Activated CD8-positive, alpha-beta memory T cell treated with anti-CD3 and anti-CD28 coated beads for 1 hour (primary cell): ENCODE measurements around the gene ZNF76.
"Not testable (repeated sequence)": the region's sequence is repeated elsewhere in the genome, so short reads cannot be mapped to it uniquely, and the experiment has no call there.

Experiments
- DNase-seq, 2 donors: peaks; one replicate each; pipeline ENCODE4 v3.0.0-alpha.2; 2020; ENCODE audit warnings: low read depth in 1 of 2; ENCODE audit errors: extremely low read depth in 1 of 2

The ZNF76 gene

GRCh38 chr6:35327349-35328027 is 68.0 kb downstream of the ZNF76 start:
- peak; percentile 54 to 55 for DNase-seq

- no peak for DNase-seq
Measured at GRCh38 chr6:35328108-35328723, 68.7 kb downstream of the ZNF76 start.

- DNase-seq, result not testable (repeated sequence)
Measured at GRCh38 chr6:35328965-35329364, 69.4 kb downstream of the ZNF76 start.

- no peak for DNase-seq
Measured at GRCh38 chr6:35330541-35331119, 71.1 kb downstream of the ZNF76 start.

GRCh38 chr6:35332074-35332887 is 72.7 kb downstream of the ZNF76 start:
- peak; percentile 45 to 55 for DNase-seq

- no peak for DNase-seq
Measured at GRCh38 chr6:35341557-35341956, 82.0 kb downstream of the ZNF76 start.

- DNase-seq, result peak; percentile 91 to 96
Measured at GRCh38 chr6:35342258-35343091, 82.9 kb downstream of the ZNF76 start, which contains the start of gene PPARD. Gene PPARD, plus strand, starts transcription at chr6:35342558. Its CDS starts 68,530 bp downstream, at chr6:35411088.

- no peak for DNase-seq
Measured at GRCh38 chr6:35343092-35343834, 83.7 kb downstream of the ZNF76 start.

- DNase-seq, result no peak
Measured at GRCh38 chr6:35343835-35344550, 84.5 kb downstream of the ZNF76 start.
